Keratinocyte (primary cell): Measurements from ENCODE around the gene AGBL3. TPM values are rescaled to one million over a fixed set of nuclear protein-coding genes. Genes with fewer than 3 reads are reported as not detected.

Experiments used
- DNase-seq: peaks from one replicate; pipeline ENCODE4 v3.0.0-alpha.2; 2011; ENCODE audit warnings: low read depth, missing footprints, low spot score
- FAIRE-seq: peaks from 2 replicates; lab custom pipeline; 2011; peaks lifted over from hg19 to GRCh38; lab: Jason Lieb, UNC
- H2AFZ ChIP-seq: 2 replicates; pipeline ENCODE4 v1.6.0; 2012; ENCODE audit warnings: low read length, control low read depth, inconsistent platforms; ENCODE audit not compliant: control insufficient read depth
- H3K27ac ChIP-seq: 2 replicates; pipeline ENCODE4 v1.5.1; 2011; ENCODE audit warnings: low read length; ENCODE audit not compliant: control insufficient read depth, insufficient read depth
- H3K27me3 ChIP-seq: 3 replicates; pipeline ENCODE4 v1.6.0; 2011; ENCODE audit warnings: low read length; ENCODE audit not compliant: control insufficient read depth, insufficient read depth; ENCODE audit errors: extremely low read depth
- H3K36me3 ChIP-seq, 2 experiments: 2 replicates in 1 of 2; 3 replicates in 1 of 2; pipeline ENCODE4 v1.5.1; 2011; ENCODE audit warnings: low read length in 2 of 2, mild to moderate bottlenecking in 1 of 2; ENCODE audit not compliant: control insufficient read depth in 2 of 2, insufficient read depth in 2 of 2; ENCODE audit errors: extremely low read depth in 1 of 2
- H3K4me1 ChIP-seq: 3 replicates; pipeline ENCODE4 v1.5.1; 2011; ENCODE audit warnings: low read length; ENCODE audit not compliant: control insufficient read depth, insufficient read depth; ENCODE audit errors: extremely low read depth
- H3K4me2 ChIP-seq: 3 replicates; pipeline ENCODE4 v1.6.0; 2011; ENCODE audit warnings: low read depth, low read length; ENCODE audit not compliant: control insufficient read depth, insufficient read depth; ENCODE audit errors: extremely low read depth
- H3K4me3 ChIP-seq, 3 experiments: fragments of 200-600 bp in 1 of 3; sonication (generic) in 1 of 3; 2 replicates in 2 of 3; 3 replicates in 1 of 3; pipeline ENCODE4 v1.5.1; 2011 to 2016; ENCODE audit warnings: low read length in 3 of 3, mild to moderate bottlenecking in 3 of 3, control low read depth in 2 of 3, inconsistent platforms in 1 of 3, low read depth in 1 of 3, mixed read lengths in 1 of 3, mixed run types in 1 of 3, moderate library complexity in 1 of 3; ENCODE audit not compliant: control insufficient read depth in 2 of 3, insufficient read depth in 2 of 3; ENCODE audit errors: extremely low read depth in 1 of 3
- H3K79me2 ChIP-seq: 2 replicates; pipeline ENCODE4 v1.6.0; 2012; ENCODE audit warnings: low read length; ENCODE audit not compliant: control insufficient read depth, insufficient read depth
- H3K9ac ChIP-seq: 3 replicates; pipeline ENCODE4 v1.6.0; 2011; ENCODE audit warnings: low read length; ENCODE audit not compliant: control insufficient read depth, insufficient read depth; ENCODE audit errors: extremely low read depth
- H3K9me1 ChIP-seq: 3 replicates; pipeline ENCODE4 v1.6.0; 2011; ENCODE audit warnings: low read length; ENCODE audit not compliant: control insufficient read depth, insufficient read depth; ENCODE audit errors: extremely low read depth
- H3K9me3 ChIP-seq: 2 replicates; pipeline ENCODE4 v1.5.1; 2012; ENCODE audit warnings: low read depth, low read length; ENCODE audit not compliant: control insufficient read depth
- H4K20me1 ChIP-seq: 3 replicates; pipeline ENCODE4 v1.6.0; 2011; ENCODE audit warnings: low read length; ENCODE audit not compliant: control insufficient read depth, insufficient read depth; ENCODE audit errors: extremely low read depth
- EZH2 ChIP-seq: IDR thresholded peaks from one replicate; pipeline ENCODE4 v1.6.1; 2012; ENCODE audit warnings: inconsistent platforms, mild to moderate bottlenecking, low read length, moderate library complexity
- dilution Hi-C: fragments of 300-500 bp; cut with MboI; formaldehyde crosslinking; loops from one replicate; pipeline ENCODE4 v1.7.0; 2020; ENCODE audit warnings: low sequenced_read_pairs; ENCODE audit not compliant: extremely low pct_ligation_motif_present
- polyA plus RNA-seq, 5 experiments: library from polyadenylated mRNA; depleted of rRNA in 3 of 5; stranded (reverse) in 3 of 5; stranded (forward) in 1 of 5; unstranded in 1 of 5; fragments of >200 nt; gene quantifications; 1 replicate in 1 of 5; 2 replicates in 3 of 5; 3 replicates in 1 of 5; pipeline versions ENCODE4 v1.2.1 to v1.2.3, GENCODE V29; 2011 to 2012; ENCODE audit warnings: missing spikeins in 2 of 5, low read depth in 1 of 5, low replicate concordance in 1 of 5
- TF ChIP-seq, protein P1 (sequence below), 3 experiments: IDR thresholded peaks in 1 of 3; conservative IDR thresholded peaks in 1 of 3; optimal IDR thresholded peaks in 1 of 3; 2 replicates in 2 of 3; 3 replicates in 1 of 3; pipeline versions ENCODE3 to v1.5.1; 2011; ENCODE audit warnings: low read length in 3 of 3, mild to moderate bottlenecking in 3 of 3, moderate library complexity in 2 of 3, control low read depth in 1 of 3, inconsistent platforms in 1 of 3; ENCODE audit not compliant: insufficient read depth in 2 of 3; ENCODE audit errors: extremely low read depth in 1 of 3

Gene AGBL3
- polyA plus RNA-seq, 1 donor (not counting 4 experiments of a cell fraction or from before 2014, with no cell fraction given) = 0.97 TPM

DNA sequence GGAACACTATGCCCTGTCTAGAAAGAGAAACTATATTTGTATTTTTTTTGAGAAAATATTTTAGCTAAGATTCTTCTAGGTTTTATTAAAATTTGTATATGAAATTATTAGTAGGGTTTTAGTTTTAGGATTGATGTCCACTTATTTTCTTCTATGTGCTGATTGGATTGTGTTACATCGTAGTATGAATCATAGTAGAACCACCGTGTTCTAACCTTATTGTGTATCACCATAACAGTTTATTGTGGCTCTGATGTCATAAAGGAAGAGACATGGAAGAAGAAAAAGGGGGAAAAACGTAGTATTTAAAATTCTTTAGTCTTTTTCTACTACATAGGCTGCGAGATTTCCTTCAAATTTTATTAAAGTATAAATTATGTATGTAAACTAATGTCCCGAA, 1.9 kb downstream of the AGBL3 start:
- peaks cover 3% of the 10 kb centered on the region for H3K9me1 ChIP-seq
- no peak overlapping the region for H3K4me3 ChIP-seq
- peaks cover 4% of the 10 kb centered on the region for H3K4me1 ChIP-seq
- H3K4me2 ChIP-seq = peak overlapping the region; percentile 94
- no peak for FAIRE-seq
- H2AFZ ChIP-seq = no peak overlapping the region
- H3K9me3 ChIP-seq = no peaks in the 10 kb centered on the region
- DNase-seq = no peak
- H3K9ac ChIP-seq = no peak overlapping the region
- H3K79me2 ChIP-seq = peaks cover 5% of the 10 kb centered on the region
- no peaks in the 10 kb centered on the region for H3K27me3 ChIP-seq
- TF ChIP-seq, protein P1, sequence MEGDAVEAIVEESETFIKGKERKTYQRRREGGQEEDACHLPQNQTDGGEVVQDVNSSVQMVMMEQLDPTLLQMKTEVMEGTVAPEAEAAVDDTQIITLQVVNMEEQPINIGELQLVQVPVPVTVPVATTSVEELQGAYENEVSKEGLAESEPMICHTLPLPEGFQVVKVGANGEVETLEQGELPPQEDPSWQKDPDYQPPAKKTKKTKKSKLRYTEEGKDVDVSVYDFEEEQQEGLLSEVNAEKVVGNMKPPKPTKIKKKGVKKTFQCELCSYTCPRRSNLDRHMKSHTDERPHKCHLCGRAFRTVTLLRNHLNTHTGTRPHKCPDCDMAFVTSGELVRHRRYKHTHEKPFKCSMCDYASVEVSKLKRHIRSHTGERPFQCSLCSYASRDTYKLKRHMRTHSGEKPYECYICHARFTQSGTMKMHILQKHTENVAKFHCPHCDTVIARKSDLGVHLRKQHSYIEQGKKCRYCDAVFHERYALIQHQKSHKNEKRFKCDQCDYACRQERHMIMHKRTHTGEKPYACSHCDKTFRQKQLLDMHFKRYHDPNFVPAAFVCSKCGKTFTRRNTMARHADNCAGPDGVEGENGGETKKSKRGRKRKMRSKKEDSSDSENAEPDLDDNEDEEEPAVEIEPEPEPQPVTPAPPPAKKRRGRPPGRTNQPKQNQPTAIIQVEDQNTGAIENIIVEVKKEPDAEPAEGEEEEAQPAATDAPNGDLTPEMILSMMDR (optimal IDR thresholded peaks at IDR 0.05 in 1 of 3, IDR thresholded peaks at IDR 0.05 in 1 of 3, conservative IDR thresholded peaks at IDR 0.05 in 1 of 3; ENCODE audit: extremely low read depth in 1 of 3, insufficient read depth in 2 of 3, low read length in 3 of 3) = no peak
- TF ChIP-seq EZH2 = no peak
- no peaks in the 10 kb centered on the region for H4K20me1 ChIP-seq
- dilution Hi-C loops = loop anchor here (25.0 kb wide), 1 partner anchor 174 kb away; the partner anchor contains the start of gene CYREN
- no peaks in the 10 kb centered on the region for H3K36me3 ChIP-seq
- no peak overlapping the region for H3K27ac ChIP-seq

DNA sequence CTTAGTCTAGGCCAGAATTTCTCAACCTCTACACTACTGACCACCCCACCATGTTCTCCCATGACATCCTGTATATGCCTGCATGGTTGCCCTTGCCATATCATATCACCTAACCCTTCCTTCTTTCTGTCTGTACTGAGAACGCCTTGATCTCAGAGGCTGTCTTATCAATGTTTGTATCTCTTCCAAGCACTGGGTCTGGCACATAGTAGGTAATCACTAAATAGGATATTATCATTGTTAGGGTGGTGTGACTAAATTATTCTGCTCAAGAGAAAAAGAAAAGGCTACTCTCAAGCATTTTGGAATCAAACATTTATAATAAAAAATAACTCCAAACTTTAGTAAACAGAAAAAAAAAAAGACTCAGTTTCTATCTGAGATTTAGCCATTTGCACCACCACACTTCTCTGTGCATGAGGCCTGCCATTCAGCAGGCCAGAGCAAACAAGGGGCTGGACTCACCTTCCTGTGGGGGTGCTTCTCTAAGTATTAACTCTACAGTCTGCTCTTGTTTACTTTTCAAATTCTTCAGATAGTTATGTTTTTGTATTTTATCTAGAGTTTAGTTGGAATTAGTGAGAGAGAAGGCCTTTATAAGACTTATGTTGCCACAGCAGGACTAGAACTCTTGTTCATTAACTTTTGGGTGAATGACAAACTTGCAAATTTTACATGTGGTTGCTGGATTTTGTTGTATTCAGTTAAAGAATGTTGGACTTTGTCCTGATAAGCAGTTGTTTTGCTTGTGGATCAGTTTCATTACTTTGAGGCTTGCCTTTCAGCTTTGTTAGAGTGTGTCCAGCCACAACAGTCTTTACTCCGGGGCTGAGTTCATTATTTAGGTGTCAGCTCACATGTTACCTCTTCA, 5.4 kb downstream of the AGBL3 start:
- Histone ChIP-seq H3K4me1 (peaks cover 4% of the 10 kb centered on the region), H3K9me3 (no peaks in the 10 kb centered on the region), H4K20me1 (no peaks in the 10 kb centered on the region), H3K79me2 (peaks cover 4% of the 10 kb centered on the region), H3K9me1 (peaks cover 3% of the 10 kb centered on the region), H3K4me3 (no peak overlapping the region), H3K27ac (no peak overlapping the region), H3K4me2 (no peak overlapping the region), H3K27me3 (no peaks in the 10 kb centered on the region), H2AFZ (no peak overlapping the region), H3K36me3 (no peaks in the 10 kb centered on the region), H3K9ac (no peak overlapping the region)
- FAIRE-seq (no peak), DNase-seq (no peak)
- dilution Hi-C loops = loop anchor here (25.0 kb wide), 1 partner anchor 171 kb away; the partner anchor contains the start of gene CYREN
- no peak for TF ChIP-seq EZH2
- TF ChIP-seq, protein P1 (optimal IDR thresholded peaks at IDR 0.05 in 1 of 3, IDR thresholded peaks at IDR 0.05 in 1 of 3, conservative IDR thresholded peaks at IDR 0.05 in 1 of 3; ENCODE audit: extremely low read depth in 1 of 3, insufficient read depth in 2 of 3, low read length in 3 of 3) = no peak
